Esophagus squamous epithelium (tissue), 5 donors: ENCODE measurements around the gene SLIT2. TPM values are rescaled to one million over a fixed set of nuclear protein-coding genes. Genes with fewer than 3 reads are reported as not detected.

Experiments used
- DNase-seq: peaks from one replicate; lab custom pipeline; 2025; lab: John Stamatoyannopoulos, UW
- H3K27ac ChIP-seq, 4 donors: fragments of 200-600 bp; sonication (generic); one replicate each; pipeline ENCODE4 v1.5.1; 2016 to 2019; ENCODE audit warnings: mild to moderate bottlenecking in 1 of 4
- H3K27me3 ChIP-seq, 4 donors: fragments of 200-600 bp; sonication (generic); 1 replicate in 3 of 4; 2 replicates in 1 of 4; pipeline versions ENCODE4 v1.5.1 to v1.6.0; 2017 to 2021; ENCODE audit warnings: antibody characterized with exemption in 1 of 4
- H3K36me3 ChIP-seq, 3 donors: fragments of 200-600 bp; sonication (generic); one replicate each; pipeline ENCODE4 v1.5.1; 2016 to 2019
- H3K4me1 ChIP-seq, 3 donors: fragments of 200-600 bp; sonication (generic); one replicate each; pipeline ENCODE4 v1.5.1; 2017 to 2019
- H3K4me3 ChIP-seq, 4 donors: fragments of 200-600 bp; sonication (generic); 1 replicate in 3 of 4; 2 replicates in 1 of 4; pipeline ENCODE4 v1.5.1; 2016 to 2019; ENCODE audit warnings: mild to moderate bottlenecking in 2 of 4, moderate library complexity in 1 of 4
- H3K9me3 ChIP-seq, 3 donors: fragments of 200-600 bp; sonication (generic); one replicate each; pipeline ENCODE4 v1.5.1; 2016 to 2019
- CTCF ChIP-seq, 6 experiments: fragments of 450-650 bp in 4 of 6; fragments of 200-600 bp in 2 of 6; sonication (generic) in 2 of 6; IDR thresholded peaks; one replicate each; pipeline ENCODE4 v1.5.1; 2016 to 2019; ENCODE audit warnings: antibody characterized with exemption in 6 of 6, mild to moderate bottlenecking in 4 of 6, moderate library complexity in 4 of 6
- POLR2A ChIP-seq, 4 donors: fragments of 450-650 bp; IDR thresholded peaks; one replicate each; pipeline ENCODE4 v1.6.1; 2017; ENCODE audit warnings: antibody characterized with exemption in 4 of 4, mild to moderate bottlenecking in 4 of 4, moderate library complexity in 3 of 4
- WGBS, 2 donors: methylation state at CpG; one replicate each; pipeline ENCODE4 v1.1.5; 2018; 5-methylcytosine and 5-hydroxymethylcytosine counted together
- intact Hi-C: fragments of 100-400 bp; cut with DNase I; formaldehyde crosslinking; loops from one replicate; pipeline ENCODE4 v1.15.0; 2022
- total RNA-seq, 4 donors: library from RNA; depleted of rRNA; stranded (reverse); fragments of >200 nt; gene quantifications; one replicate each; pipeline ENCODE4 v1.1.0, GENCODE V29; 2016
- donor health status: DM: yes; HTN: yes; CAD: no.

The SLIT2 gene
- total RNA-seq, 4 donors from 2014 or later = 2.4 to 16.0 (median 4.7) TPM

GRCh38 chr4:20252656-20253282, 1.1 kb downstream of the SLIT2 start:
- 0 to 4% methylated on average over 14 to 30 of the region's 55 CpGs for WGBS, 2 donors
- intact Hi-C loops = no loop called here
- H3K27me3 ChIP-seq = peaks cover 0 to 52% (median 10%) of the 10 kb centered on the region in 4 donors

GRCh38 chr4:20253283-20253734, 1.6 kb downstream of the SLIT2 start:
- Histone ChIP-seq H3K36me3 (no peaks in the 10 kb centered on the region), H3K4me3 (peak overlapping the region; percentile 45 to 75 (median 69)), H3K27ac (peak overlapping the region in 2 of 4 donors; percentile 25 to 80), H3K4me1 (peaks cover 18 to 54% (median 28%) of the 10 kb centered on the region in 3 donors), H3K9me3 (no peaks in the 10 kb centered on the region), H3K27me3 (peaks cover 0 to 52% (median 10%) of the 10 kb centered on the region in 4 donors)
- intact Hi-C loops = no loop called here
- no peak for TF ChIP-seq CTCF (IDR thresholded peaks at IDR 0.05)
- TF ChIP-seq POLR2A (IDR thresholded peaks at IDR 0.05) = no peak
- WGBS, 2 donors = 3 to 4% methylated on average over 5 to 15 of the region's 21 CpGs
- DNase-seq = no peak

More at GRCh38 chr4:20252656-20253282, 1.1 kb downstream of the SLIT2 start:
- TF ChIP-seq POLR2A (IDR thresholded peaks at IDR 0.05) (no peak), CTCF (IDR thresholded peaks at IDR 0.05) (no peak)
- Histone ChIP-seq H3K27ac (peak overlapping the region in 3 of 4 donors; percentile 53 to 80 (median 66)), H3K36me3 (no peaks in the 10 kb centered on the region), H3K9me3 (no peaks in the 10 kb centered on the region), H3K4me3 (peak overlapping the region; percentile 45 to 75 (median 69)), H3K4me1 (peaks cover 18 to 54% (median 28%) of the 10 kb centered on the region in 3 donors)
- no peak for DNase-seq

- no peaks in the 10 kb centered on the region for H3K9me3 ChIP-seq
- intact Hi-C loops = no loop called here
- H3K27ac ChIP-seq = peak overlapping the region in 2 of 4 donors; percentile 25 to 38
- DNase-seq = no peak
- no peaks in the 10 kb centered on the region for H3K36me3 ChIP-seq
- TF ChIP-seq CTCF (IDR thresholded peaks at IDR 0.05) = no peak
- no peak for TF ChIP-seq POLR2A (IDR thresholded peaks at IDR 0.05)
- peaks cover 18 to 54% (median 28%) of the 10 kb centered on the region in 3 donors for H3K4me1 ChIP-seq
- H3K4me3 ChIP-seq = peak overlapping the region; percentile 45 to 75 (median 69)
- peaks cover 0 to 52% (median 10%) of the 10 kb centered on the region in 4 donors for H3K27me3 ChIP-seq
- WGBS, 2 donors = 8% methylated on average over 11 of the region's 43 CpGs; no CpG with 5 or more reads in 1 of the 2 donors
Observed at GRCh38 chr4:20253735-20254409, 2.2 kb downstream of the SLIT2 start.

- H3K4me3 ChIP-seq = peak overlapping the region; percentile 45 to 75 (median 69)
- no peak for DNase-seq
- peaks cover 18 to 54% (median 28%) of the 10 kb centered on the region in 3 donors for H3K4me1 ChIP-seq
- H3K36me3 ChIP-seq = no peaks in the 10 kb centered on the region
- H3K9me3 ChIP-seq = no peaks in the 10 kb centered on the region
- no peak for TF ChIP-seq CTCF (IDR thresholded peaks at IDR 0.05)
- TF ChIP-seq POLR2A (IDR thresholded peaks at IDR 0.05) = no peak
- intact Hi-C loops = no loop called here
- peak overlapping the region in 3 of 4 donors; percentile 38 to 46 (median 45) for H3K27ac ChIP-seq
- 9 to 10% methylated on average over 25 to 44 of the region's 72 CpGs for WGBS, 2 donors
- peaks cover 0 to 52% (median 10%) of the 10 kb centered on the region in 4 donors for H3K27me3 ChIP-seq
Observed at GRCh38 chr4:20254511-20255250, 3.0 kb downstream of the SLIT2 start.
